HG03521 (cell line): ENCODE results near the gene LRP8.

Experiments
- ATAC-seq: cut with Tn5 transposase; IDR thresholded peaks from one replicate; pipeline ENCODE4 v1.9.1; 2021; ENCODE audit warnings: mild to moderate bottlenecking, moderate library complexity; ENCODE audit not compliant: unreplicated experiment

LRP8 gene

GRCh38 chr1:53341521-53341895 is 13.6 kb upstream of the LRP8 start:
- ATAC-seq, result no peak

GRCh38 chr1:53340660-53341520 is 13.0 kb upstream of the LRP8 start:
- no peak for ATAC-seq

- no peak for ATAC-seq
Measured at GRCh38 chr1:53339736-53340635, 12.1 kb upstream of the LRP8 start.

- no peak for ATAC-seq
Measured at GRCh38 chr1:53338423-53338822, 10.6 kb upstream of the LRP8 start.

- no peak for ATAC-seq
Measured at GRCh38 chr1:53337499-53337898, 9.6 kb upstream of the LRP8 start.

GRCh38 chr1:53336146-53336545 is 8.3 kb upstream of the LRP8 start:
- ATAC-seq, result no peak

GRCh38 chr1:53335661-53336060 is 7.8 kb upstream of the LRP8 start:
- ATAC-seq, result no peak

GRCh38 chr1:53334781-53335180 is 6.9 kb upstream of the LRP8 start:
- ATAC-seq, result no peak

GRCh38 chr1:53334312-53334711 is 6.4 kb upstream of the LRP8 start:
- no peak for ATAC-seq

GRCh38 chr1:53332833-53333232 is 5.0 kb upstream of the LRP8 start:
- ATAC-seq, result no peak

GRCh38 chr1:53332186-53332564 is 4.3 kb upstream of the LRP8 start:
- ATAC-seq, result no peak

GRCh38 chr1:53331446-53332185 is 3.7 kb upstream of the LRP8 start:
- ATAC-seq, result no peak

- no peak for ATAC-seq
Measured at GRCh38 chr1:53330819-53331218, 2.9 kb upstream of the LRP8 start.

- ATAC-seq, result no peak
Measured at GRCh38 chr1:53328541-53329499, 950 bp upstream of the LRP8 start.

GRCh38 chr1:53327182-53327913 is 522 bp downstream of the LRP8 start:
- ATAC-seq, result peak; percentile 6

- ATAC-seq, result peak; percentile 3
Measured at GRCh38 chr1:53326598-53327181, 1.2 kb downstream of the LRP8 start.

GRCh38 chr1:53326088-53326597 is 1.7 kb downstream of the LRP8 start:
- ATAC-seq, result peak; percentile 85

- no peak for ATAC-seq
Measured at GRCh38 chr1:53325326-53326087, 2.4 kb downstream of the LRP8 start.
